WTC11 (cell line): ENCODE data around the gene APBB3.

Experiments used
- AFF4 ChIP-seq: sonication (generic); formaldehyde crosslinking; IDR thresholded peaks from 2 replicates; pipeline ENCODE4 v1.8.1; 2023; ENCODE audit warnings: mild to moderate bottlenecking, missing genetic modification reagents, borderline replicate concordance
- CTCF ChIP-seq: fragments of 200-600 bp; IDR thresholded peaks from 2 replicates; pipeline ENCODE4 v1.8.0; 2022; ENCODE audit warnings: antibody characterized with exemption
- ESRRA ChIP-seq: sonication (generic); formaldehyde crosslinking; IDR thresholded peaks from 2 replicates; pipeline ENCODE4 v1.8.1; 2022; ENCODE audit warnings: mild to moderate bottlenecking, missing genetic modification reagents, borderline replicate concordance
- FOXP4 ChIP-seq: sonication (generic); formaldehyde crosslinking; IDR thresholded peaks from 2 replicates; pipeline ENCODE4 v1.8.0; 2022; ENCODE audit warnings: mild to moderate bottlenecking, missing genetic modification reagents
- MAX ChIP-seq: sonication (generic); formaldehyde crosslinking; IDR thresholded peaks from 2 replicates; pipeline ENCODE4 v1.8.0; 2022; ENCODE audit warnings: mild to moderate bottlenecking, missing genetic modification reagents
- NR1H2 ChIP-seq: sonication (generic); formaldehyde crosslinking; IDR thresholded peaks from 2 replicates; pipeline ENCODE4 v1.9.0; 2021; ENCODE audit warnings: mild to moderate bottlenecking, moderate library complexity, missing genetic modification reagents

- TF ChIP-seq CTCF (no peak), FOXP4 (CRISPR knock-in tag) (no peak), MAX (CRISPR knock-in tag) (no peak), AFF4 (no peak), NR1H2 (CRISPR knock-in tag) (no peak), ESRRA (CRISPR knock-in tag) (no peak)
Measured at GRCh38 chr5:140591747-140592372, 27.5 kb upstream of the APBB3 start.
